ENCODE results near the gene MAVS.

GRCh38 chr20:3858689-3859088, 12.1 kb downstream of the MAVS start:
- TF ChIP-seq CTCF (IDR thresholded peaks at IDR 0.05; ENCODE audit: insufficient read depth, low read length) (no peak), GABPA (IDR thresholded peaks at IDR 0.05; ENCODE audit: low read depth) (no peak), SPI1 (IDR thresholded peaks at IDR 0.05; ENCODE audit: borderline replicate concordance, low read depth) (no peak), POLR2AphosphoS5 (IDR thresholded peaks at IDR 0.05; ENCODE audit: low read depth) (no peak), REST (IDR thresholded peaks at IDR 0.05; ENCODE audit: insufficient replicate concordance, low read depth) (no peak)
